CD4-positive, alpha-beta memory T cell (primary cell): Measurements from ENCODE around the gene RIPK1. TPM values are rescaled to one million over a fixed set of nuclear protein-coding genes. Genes with fewer than 3 reads are reported as not detected.
"Not testable (repeated sequence)": the region's sequence is repeated elsewhere in the genome, so short reads cannot be mapped to it uniquely, and the experiment has no call there.

Source experiments
- CTCF ChIA-PET: fragments of 350-600 bp; sonication (Branson Sonifier 250); formaldehyde crosslinking; loops from one replicate; lab custom pipeline; 2021; ENCODE audit warnings: inconsistent platforms; ENCODE audit not compliant: partially characterized antibody; lab: Charles Lee
- POLR2A ChIA-PET: fragments of 350-600 bp; sonication (Branson Sonifier 250); formaldehyde crosslinking; loops from one replicate; lab custom pipeline; 2021; ENCODE audit not compliant: partially characterized antibody; lab: Charles Lee
- DNase-seq, 5 donors: peaks; one replicate each; pipeline versions ENCODE4 v3.0.0 to v3.0.0-alpha.2; 2020 to 2022; ENCODE audit warnings: mixed read lengths in 1 of 5
- H3K27ac ChIP-seq: one replicate; pipeline ENCODE4 v1.7.0; 2013; ENCODE audit warnings: low read depth, low read length
- H3K27me3 ChIP-seq: 2 replicates; pipeline ENCODE4 v1.7.0; 2013; ENCODE audit warnings: mild to moderate bottlenecking, low read length, moderate library complexity; ENCODE audit not compliant: insufficient read depth
- H3K36me3 ChIP-seq: 2 replicates; pipeline ENCODE4 v1.7.0; 2013; ENCODE audit warnings: mild to moderate bottlenecking, low read length, moderate library complexity; ENCODE audit not compliant: insufficient read depth
- H3K4me1 ChIP-seq: 2 replicates; pipeline ENCODE4 v1.7.0; 2013; ENCODE audit warnings: mild to moderate bottlenecking, low read length, moderate library complexity; ENCODE audit not compliant: insufficient read depth
- H3K4me3 ChIP-seq, 2 donors: one replicate each; pipeline ENCODE4 v1.7.0; 2013; ENCODE audit warnings: low read length in 2 of 2, mild to moderate bottlenecking in 1 of 2
- H3K9me3 ChIP-seq, 2 donors: one replicate each; pipeline ENCODE4 v1.7.0; 2013; ENCODE audit warnings: low read length in 2 of 2, control low read depth in 1 of 2; ENCODE audit not compliant: control insufficient read depth in 1 of 2
- H3K27ac Mint-ChIP-seq, 7 donors: one replicate each; pipeline ENCODE4 v1.8.0; 2020 to 2021; ENCODE audit warnings: mixed read lengths in 7 of 7, mild to moderate bottlenecking in 6 of 7, inconsistent platforms in 3 of 7, moderate library complexity in 3 of 7
- H3K27me3 Mint-ChIP-seq, 2 donors: one replicate each; pipeline ENCODE4 v1.8.0; 2020 to 2021; ENCODE audit warnings: mixed read lengths in 2 of 2
- H3K36me3 Mint-ChIP-seq, 2 donors: one replicate each; pipeline ENCODE4 v1.8.0; 2020 to 2021; ENCODE audit warnings: mixed read lengths in 2 of 2, inconsistent platforms in 1 of 2, mild to moderate bottlenecking in 1 of 2
- H3K4me1 Mint-ChIP-seq, 4 donors: one replicate each; pipeline ENCODE4 v1.8.0; 2020 to 2021; ENCODE audit warnings: mixed read lengths in 4 of 4, mild to moderate bottlenecking in 1 of 4
- H3K4me3 Mint-ChIP-seq, 8 donors: one replicate each; pipeline ENCODE4 v1.8.0; 2020 to 2021; ENCODE audit warnings: mixed read lengths in 8 of 8, mild to moderate bottlenecking in 7 of 8, moderate library complexity in 6 of 8, inconsistent platforms in 3 of 8
- H3K9me3 Mint-ChIP-seq, 8 donors: one replicate each; pipeline ENCODE4 v1.8.0; 2020 to 2021; ENCODE audit warnings: mixed read lengths in 8 of 8, mild to moderate bottlenecking in 5 of 8, inconsistent platforms in 3 of 8, moderate library complexity in 1 of 8
- intact Hi-C: fragments of 100-400 bp; cut with micrococcal nuclease; formaldehyde crosslinking; loops from one replicate; pipeline ENCODE4 v1.15.1; 2023
- polyA plus RNA-seq, 2 donors: library from polyadenylated mRNA; unstranded; fragments of 300-500 nt; fragmentation: Illumina TruSeq; gene quantifications; one replicate each; pipeline ENCODE4 v1.2.3, GENCODE V29; 2021
- total RNA-seq, 2 experiments: library from RNA; stranded (reverse); gene quantifications; one replicate each; pipeline ENCODE4 v1.2.3, GENCODE V29; 2021

RIPK1 gene
- total and polyA plus RNA-seq, 4 experiments from 2014 or later, result 13.1 to 39.0 (median 34.8) TPM

GRCh38 chr6:3055158-3055499 lies 13.2 kb upstream of the RIPK1 start:
- H3K9me3 ChIP-seq, H3K27me3 ChIP-seq, H3K36me3 ChIP-seq, H3K27me3 Mint-ChIP-seq, H3K36me3 Mint-ChIP-seq, H3K4me3 ChIP-seq, H3K27ac ChIP-seq, DNase-seq, H3K9me3 Mint-ChIP-seq: not testable (repeated sequence)
- peaks cover 12 to 45% (median 27%) of the 10 kb centered on the region in 4 donors for H3K4me1 Mint-ChIP-seq
- H3K4me1 ChIP-seq, result peaks cover 23% of the 10 kb centered on the region
- intact Hi-C loops, result loop anchor here (5.0 kb wide), 1 partner anchor 123 kb away; no protein-coding TSS in a partner anchor
- POLR2A ChIA-PET, result interaction anchor here (4.3 to 6.3 kb wide), 2 partner anchors 30 to 54 kb away, joined by 78 to 83 read pairs; partner anchors contain the start of gene NQO2
- peak overlapping the region in 2 of 7 donors; percentile 30 to 75 for H3K27ac Mint-ChIP-seq
- CTCF ChIA-PET, result interaction anchor here (1.6 to 9.0 kb wide), 2 partner anchors 56 to 65 kb away, joined by 7 to 152 read pairs; partner anchors contain the start of gene NQO2
- peak overlapping the region in 2 of 8 donors; percentile 12 to 64 for H3K4me3 Mint-ChIP-seq

GRCh38 chr6:3057063-3057770 lies 11.1 kb upstream of the RIPK1 start:
- Histone ChIP-seq H3K4me1 (peaks cover 23% of the 10 kb centered on the region), H3K27me3 (no peaks in the 10 kb centered on the region), H3K36me3 (no peaks in the 10 kb centered on the region), H3K4me3 (no peak overlapping the region), H3K27ac (no peak overlapping the region), H3K9me3 (no peaks in the 10 kb centered on the region)
- Mint-ChIP-seq H3K4me3 (no peak overlapping the region), H3K27ac (peak overlapping the region in 1 of 7 donors; percentile 13), H3K27me3 (no peaks in the 10 kb centered on the region), H3K9me3 (no peaks in the 10 kb centered on the region), H3K4me1 (peaks cover 14 to 44% (median 29%) of the 10 kb centered on the region in 4 donors), H3K36me3 (no peaks in the 10 kb centered on the region)
- no peak for DNase-seq
- POLR2A ChIA-PET, result interaction anchor here (2.7 kb wide), 1 partner anchor 58 kb away, joined by 6 read pairs; the partner anchor contains the start of gene NQO2
- CTCF ChIA-PET, result interaction anchor here (0.6 to 9.0 kb wide), 9 partner anchors 11 to 266 kb away, joined by 3 to 152 read pairs (median 4); partner anchors contain the start of genes NQO2 and RIPK1
- intact Hi-C loops, result loop anchor here (5.0 kb wide), 1 partner anchor 125 kb away; no protein-coding TSS in a partner anchor

- Histone ChIP-seq H3K27ac (no peak overlapping the region), H3K36me3 (no peaks in the 10 kb centered on the region), H3K4me3 (no peak overlapping the region), H3K9me3 (no peaks in the 10 kb centered on the region), H3K27me3 (no peaks in the 10 kb centered on the region), H3K4me1 (peaks cover 14% of the 10 kb centered on the region)
- peaks cover 8 to 32% (median 22%) of the 10 kb centered on the region in 4 donors for H3K4me1 Mint-ChIP-seq
- peak overlapping the region in 4 of 8 donors; percentile 24 to 43 (median 41) for H3K4me3 Mint-ChIP-seq
- ChIA-PET CTCF (interaction anchor here (2.5 to 9.0 kb wide), 2 partner anchors 60 to 69 kb away, joined by 13 to 152 read pairs; partner anchors contain the start of gene NQO2), POLR2A (interaction anchor here (1.0 to 2.5 kb wide), 4 partner anchors 9 to 69 kb away, joined by 3 to 22 read pairs (median 7); partner anchors contain the start of genes NQO2 and RIPK1)
- H3K27ac Mint-ChIP-seq, result peak overlapping the region in 3 of 7 donors; percentile 50 to 66 (median 55)
- no peaks in the 10 kb centered on the region for H3K36me3 Mint-ChIP-seq
- no peaks in the 10 kb centered on the region for H3K27me3 Mint-ChIP-seq
- intact Hi-C loops, result loop anchor here (5.0 kb wide), 1 partner anchor 127 kb away; no protein-coding TSS in a partner anchor
- no peak for DNase-seq
- H3K9me3 Mint-ChIP-seq, result no peaks in the 10 kb centered on the region
Measured at GRCh38 chr6:3058957-3059356, 9.3 kb upstream of the RIPK1 start.

GRCh38 chr6:3060092-3060491 lies 8.2 kb upstream of the RIPK1 start:
- H3K36me3 Mint-ChIP-seq, H3K36me3 ChIP-seq, H3K27ac ChIP-seq, H3K27me3 ChIP-seq, H3K27me3 Mint-ChIP-seq, H3K4me3 Mint-ChIP-seq, H3K27ac Mint-ChIP-seq, intact Hi-C loops, H3K4me3 ChIP-seq, H3K9me3 ChIP-seq, DNase-seq, H3K9me3 Mint-ChIP-seq: not testable (repeated sequence)
- peaks cover 18% of the 10 kb centered on the region for H3K4me1 ChIP-seq
- H3K4me1 Mint-ChIP-seq, result peaks cover 14 to 35% (median 22%) of the 10 kb centered on the region in 4 donors
- CTCF ChIA-PET, result interaction anchor here (0.9 to 9.0 kb wide), 3 partner anchors 61 to 108 kb away, joined by 3 to 152 read pairs (median 13); partner anchors contain the start of gene NQO2
- POLR2A ChIA-PET, result interaction anchor here (1.0 to 2.5 kb wide), 3 partner anchors 8 to 70 kb away, joined by 3 to 22 read pairs (median 9); partner anchors contain the start of genes NQO2 and RIPK1

GRCh38 chr6:3061501-3061941 lies 6.8 kb upstream of the RIPK1 start:
- H3K27me3 Mint-ChIP-seq, result no peaks in the 10 kb centered on the region
- DNase-seq, result no peak
- ChIA-PET CTCF (interaction anchor here (1.5 kb wide), 2 partner anchors 13 to 72 kb away, joined by 4 to 5 read pairs; no protein-coding TSS in a partner anchor), POLR2A (no interaction called here)
- Histone ChIP-seq H3K27ac (no peak overlapping the region), H3K4me3 (no peak overlapping the region), H3K27me3 (no peaks in the 10 kb centered on the region), H3K9me3 (no peaks in the 10 kb centered on the region), H3K36me3 (no peaks in the 10 kb centered on the region), H3K4me1 (peaks cover 24% of the 10 kb centered on the region)
- intact Hi-C loops, result no loop called here
- peaks cover 0 to 3% of the 10 kb centered on the region in 2 donors for H3K36me3 Mint-ChIP-seq
- peaks cover 0 to 2% (median 0%) of the 10 kb centered on the region in 8 donors for H3K9me3 Mint-ChIP-seq
- H3K4me1 Mint-ChIP-seq, result peaks cover 18 to 43% (median 28%) of the 10 kb centered on the region in 4 donors
- no peak overlapping the region for H3K4me3 Mint-ChIP-seq
- no peak overlapping the region for H3K27ac Mint-ChIP-seq

GRCh38 chr6:3063340-3063732 lies 5.0 kb upstream of the RIPK1 start:
- H3K27ac Mint-ChIP-seq, result peak overlapping the region in 6 of 7 donors; percentile 22 to 99 (median 44)
- H3K27me3 Mint-ChIP-seq, DNase-seq, H3K9me3 ChIP-seq, H3K36me3 Mint-ChIP-seq, H3K27me3 ChIP-seq, H3K9me3 Mint-ChIP-seq, H3K36me3 ChIP-seq: not testable (repeated sequence)
- intact Hi-C loops, result loop anchor here (1.0 to 2.0 kb wide), 2 partner anchors 55 to 215 kb away; partner anchors contain the start of gene BPHL
- peak overlapping the region in 1 of 2 donors; percentile 66 for H3K4me3 ChIP-seq
- H3K4me3 Mint-ChIP-seq, result peak overlapping the region; percentile 62 to 100 (median 92)
- CTCF ChIA-PET, result interaction anchor here (0.8 to 1.2 kb wide), 12 partner anchors 10 to 669 kb away, joined by 3 to 20 read pairs (median 4); partner anchors contain the start of gene NQO2
- peaks cover 37% of the 10 kb centered on the region for H3K4me1 ChIP-seq
- POLR2A ChIA-PET, result interaction anchor here (0.6 to 1.6 kb wide), 22 partner anchors 10 to 958 kb away, joined by 3 to 48 read pairs (median 4); partner anchors contain the start of genes NQO2, SERPINB1, TUBB2A and WRNIP1
- peak overlapping the region; percentile 73 for H3K27ac ChIP-seq
- H3K4me1 Mint-ChIP-seq, result peaks cover 27 to 58% (median 39%) of the 10 kb centered on the region in 4 donors
